Smooth muscle cell (in vitro differentiated cells): ENCODE data around the gene SNX18. TPM values are rescaled to one million over a fixed set of nuclear protein-coding genes. Genes with fewer than 3 reads are reported as not detected.

Experiments used
- DNase-seq: peaks from one replicate; lab custom pipeline; 2025; ENCODE audit not compliant: unreplicated experiment; lab: John Stamatoyannopoulos, UW
- H2AFZ ChIP-seq: fragments of 200-600 bp; sonication (generic); 2 replicates; pipeline ENCODE4 v1.6.0; 2016; ENCODE audit warnings: antibody characterized with exemption, low read depth, mild to moderate bottlenecking
- H3F3A ChIP-seq: fragments of 200-600 bp; sonication (generic); 2 replicates; pipeline ENCODE4 v1.6.0; 2017; ENCODE audit warnings: antibody characterized with exemption, low read depth
- H3K27ac ChIP-seq: fragments of 200-600 bp; sonication (generic); 2 replicates; pipeline ENCODE4 v1.5.1; 2016; ENCODE audit warnings: low read depth, mild to moderate bottlenecking
- H3K27me3 ChIP-seq: fragments of 200-600 bp; sonication (generic); 2 replicates; pipeline ENCODE4 v1.6.1; 2016; ENCODE audit warnings: low read depth, mild to moderate bottlenecking
- H3K36me3 ChIP-seq: fragments of 200-600 bp; sonication (generic); 2 replicates; pipeline ENCODE4 v1.5.1; 2016; ENCODE audit warnings: low read depth
- H3K4me1 ChIP-seq: fragments of 200-600 bp; sonication (generic); 2 replicates; pipeline ENCODE4 v1.5.1; 2016; ENCODE audit warnings: low read depth
- H3K4me2 ChIP-seq: fragments of 200-600 bp; sonication (generic); 2 replicates; pipeline ENCODE4 v1.6.0; 2016; ENCODE audit warnings: mild to moderate bottlenecking
- H3K4me3 ChIP-seq: fragments of 200-600 bp; sonication (generic); 2 replicates; pipeline ENCODE4 v1.5.1; 2016; ENCODE audit warnings: mild to moderate bottlenecking
- H3K79me2 ChIP-seq: fragments of 200-600 bp; sonication (generic); 2 replicates; pipeline ENCODE4 v1.6.0; 2016; ENCODE audit warnings: low read depth, mild to moderate bottlenecking
- H3K9ac ChIP-seq: fragments of 200-600 bp; sonication (generic); 2 replicates; pipeline ENCODE4 v1.6.0; 2016; ENCODE audit warnings: low read depth
- H3K9me3 ChIP-seq: fragments of 200-600 bp; sonication (generic); replicated peaks from 2 replicates; pipeline ENCODE4 v1.5.1; 2016; ENCODE audit warnings: low read depth
- H4K20me1 ChIP-seq: fragments of 200-600 bp; sonication (generic); 2 replicates; pipeline ENCODE4 v1.6.0; 2016; ENCODE audit warnings: low read depth
- CTCF ChIP-seq: fragments of 200-600 bp; sonication (generic); IDR thresholded peaks from 2 replicates; pipeline ENCODE4 v1.5.1; 2017; ENCODE audit warnings: borderline replicate concordance, mild to moderate bottlenecking, antibody characterized with exemption; ENCODE audit not compliant: insufficient read depth, poor library complexity, severe bottlenecking
- WGBS: methylation state at CpG from one replicate; pipeline ENCODE4 v1.1.7; 2016; ENCODE audit warnings: low lambda C conversion rate; 5-methylcytosine and 5-hydroxymethylcytosine counted together
- polyA plus RNA-seq: library from polyadenylated mRNA; unstranded; fragments of >200 nt; fragmentation: Nextera tagmentation; extraction: Ambion mirVana; gene quantifications from 2 replicates; pipeline ENCODE4 v1.2.1, GENCODE V29; 2016
- total RNA-seq: library from RNA; depleted of rRNA; stranded (reverse); fragments of >200 nt; gene quantifications from 2 replicates; pipeline ENCODE4 v1.2.3, GENCODE V29; 2014

SNX18 gene
- total and polyA plus RNA-seq, 2 experiments from 2014 or later: 3.5 to 16.7 TPM

GRCh38 chr5:54470677-54471076, 46.9 kb upstream of the SNX18 start:
- 26% methylated on average over 1 of the region's 1 CpG for WGBS
- H3K9ac ChIP-seq: no peak overlapping the region

GRCh38 chr5:54471398-54471797, 46.2 kb upstream of the SNX18 start:
- TF ChIP-seq CTCF: no peak
- Histone ChIP-seq H3K9me3 (no peaks in the 10 kb centered on the region), H4K20me1 (no peaks in the 10 kb centered on the region), H3K4me2 (peak overlapping the region; percentile 75), H3K4me3 (no peak overlapping the region), H3K27ac (no peak overlapping the region), H3K36me3 (no peaks in the 10 kb centered on the region), H3K27me3 (no peaks in the 10 kb centered on the region), H3F3A (no peaks in the 10 kb centered on the region), H3K9ac (no peak overlapping the region), H3K4me1 (peaks cover 14% of the 10 kb centered on the region), H3K79me2 (no peaks in the 10 kb centered on the region), H2AFZ (no peak overlapping the region)
- no peak for DNase-seq
- 60% methylated on average over 3 of the region's 3 CpGs for WGBS

More at GRCh38 chr5:54470677-54471076, 46.9 kb upstream of the SNX18 start:
- H4K20me1 ChIP-seq: no peaks in the 10 kb centered on the region
- H3K4me2 ChIP-seq: peak overlapping the region; percentile 75
- no peaks in the 10 kb centered on the region for H3F3A ChIP-seq
- no peak for TF ChIP-seq CTCF
- no peak for DNase-seq
- H3K36me3 ChIP-seq: no peaks in the 10 kb centered on the region
- H3K4me3 ChIP-seq: no peak overlapping the region
- peaks cover 14% of the 10 kb centered on the region for H3K4me1 ChIP-seq
- no peaks in the 10 kb centered on the region for H3K9me3 ChIP-seq
- peak overlapping the region; percentile 24 for H3K27ac ChIP-seq
- H2AFZ ChIP-seq: no peak overlapping the region
- no peaks in the 10 kb centered on the region for H3K79me2 ChIP-seq
- H3K27me3 ChIP-seq: no peaks in the 10 kb centered on the region

- no peak for TF ChIP-seq CTCF
- no peaks in the 10 kb centered on the region for H3K27me3 ChIP-seq
These were observed 40.9 kb upstream of the SNX18 start for GRCh38 chr5:54476682-54477081.

GRCh38 chr5:54477941-54478478, 39.5 kb upstream of the SNX18 start:
- no peak overlapping the region for H3K9ac ChIP-seq
- H3K4me1 ChIP-seq: no peaks in the 10 kb centered on the region
- no peak overlapping the region for H3K4me2 ChIP-seq
- no peaks in the 10 kb centered on the region for H3K79me2 ChIP-seq
- no peak overlapping the region for H2AFZ ChIP-seq
- 90% methylated on average over 1 of the region's 1 CpG for WGBS
- no peaks in the 10 kb centered on the region for H3K36me3 ChIP-seq
- no peak for TF ChIP-seq CTCF
- H4K20me1 ChIP-seq: no peaks in the 10 kb centered on the region
- no peaks in the 10 kb centered on the region for H3K27me3 ChIP-seq
- no peak overlapping the region for H3K4me3 ChIP-seq
- H3K9me3 ChIP-seq: no peaks in the 10 kb centered on the region
- DNase-seq: no peak
- no peak overlapping the region for H3K27ac ChIP-seq
- H3F3A ChIP-seq: no peaks in the 10 kb centered on the region

More at GRCh38 chr5:54476682-54477081, 40.9 kb upstream of the SNX18 start:
- WGBS: 71% methylated on average over 2 of the region's 2 CpGs
- Histone ChIP-seq H3K27ac (no peak overlapping the region), H3K4me1 (no peaks in the 10 kb centered on the region), H2AFZ (no peak overlapping the region), H3K9me3 (no peaks in the 10 kb centered on the region), H3K4me2 (no peak overlapping the region), H3K4me3 (no peak overlapping the region), H3K36me3 (no peaks in the 10 kb centered on the region), H3K79me2 (no peaks in the 10 kb centered on the region), H3K9ac (no peak overlapping the region), H3F3A (no peaks in the 10 kb centered on the region), H4K20me1 (no peaks in the 10 kb centered on the region)
- DNase-seq: no peak
